HEK293 (cell line): Measurements from ENCODE around the gene COPZ1.

Source experiments
- CTCF ChIA-PET: fragments of 350-600 bp; formaldehyde crosslinking; extraction: SDS; loops from one replicate; lab custom pipeline; 2021; ENCODE audit warnings: antibody characterized with exemption; lab: Yijun Ruan, JAX
- POLR2A ChIA-PET: fragments of 300-600 bp; formaldehyde crosslinking; extraction: SDS; loops from one replicate; lab custom pipeline; 2020; ENCODE audit warnings: antibody characterized with exemption, inconsistent platforms; lab: Yijun Ruan, JAX
- H3K27ac ChIP-seq: fragments of 200-500 bp; sonication (Bioruptor generic); 2 replicates; pipeline ENCODE4 v1.5.1; 2014; ENCODE audit warnings: low read depth, low read length, control low read depth, inconsistent platforms; ENCODE audit errors: extremely low read depth
- H3K36me3 ChIP-seq, 2 experiments: fragments of 200-500 bp in 1 of 2; sonication (Bioruptor generic) in 1 of 2; 1 replicate in 1 of 2; 2 replicates in 1 of 2; pipeline ENCODE4 v1.5.1; 2014 to 2017; ENCODE audit warnings: inconsistent platforms in 2 of 2, low read length in 2 of 2; ENCODE audit not compliant: control insufficient read depth in 2 of 2, insufficient read depth in 1 of 2
- H3K4me1 ChIP-seq: fragments of 200-500 bp; sonication (Bioruptor generic); 2 replicates; pipeline ENCODE4 v1.5.1; 2014; ENCODE audit warnings: mild to moderate bottlenecking, low read length, inconsistent platforms; ENCODE audit not compliant: control insufficient read depth, insufficient read depth
- H3K4me3 ChIP-seq: 2 replicates; pipeline ENCODE4 v1.5.1; 2011; ENCODE audit warnings: low read depth, mild to moderate bottlenecking, control low read depth, low read length, moderate library complexity
- H3K9me3 ChIP-seq: fragments of 200-500 bp; sonication (Bioruptor generic); 2 replicates; pipeline ENCODE4 v1.5.1; 2014; ENCODE audit warnings: low read depth, low read length, inconsistent platforms; ENCODE audit not compliant: control insufficient read depth, insufficient read depth
- FEZF1 ChIP-seq: fragments of 450-650 bp; formaldehyde crosslinking; IDR thresholded peaks from 2 replicates; pipeline ENCODE4 v1.5.1; 2016; ENCODE audit warnings: missing biosample characterization, missing genetic modification characterization
- HOXA7 ChIP-seq: sonication (generic); formaldehyde crosslinking; IDR thresholded peaks from 2 replicates; pipeline ENCODE4 v1.8.1; 2022; ENCODE audit warnings: missing genetic modification reagents, borderline replicate concordance
- INSM2 ChIP-seq: fragments of 450-650 bp; formaldehyde crosslinking; IDR thresholded peaks from 2 replicates; pipeline ENCODE4 v1.5.1; 2016; ENCODE audit warnings: missing biosample characterization, missing genetic modification characterization
- KLF17 ChIP-seq: fragments of 450-650 bp; formaldehyde crosslinking; IDR thresholded peaks from 2 replicates; pipeline ENCODE4 v1.5.1; 2016; ENCODE audit warnings: missing biosample characterization, missing genetic modification characterization
- KLF8 ChIP-seq: fragments of 450-650 bp; formaldehyde crosslinking; IDR thresholded peaks from 2 replicates; pipeline ENCODE4 v1.5.1; 2016; ENCODE audit warnings: missing biosample characterization, missing genetic modification characterization
- PRDM4 ChIP-seq: fragments of 450-650 bp; formaldehyde crosslinking; IDR thresholded peaks from 2 replicates; pipeline ENCODE4 v1.5.1; 2017; ENCODE audit warnings: missing biosample characterization, missing genetic modification characterization
- SCRT1 ChIP-seq: fragments of 450-650 bp; formaldehyde crosslinking; IDR thresholded peaks from 2 replicates; pipeline ENCODE4 v1.5.1; 2016; ENCODE audit warnings: missing biosample characterization, missing genetic modification characterization, borderline replicate concordance
- SCRT2 ChIP-seq: fragments of 450-650 bp; formaldehyde crosslinking; IDR thresholded peaks from 2 replicates; pipeline ENCODE4 v1.5.1; 2016; ENCODE audit warnings: missing biosample characterization, missing genetic modification characterization
- SP2 ChIP-seq: fragments of 450-650 bp; formaldehyde crosslinking; IDR thresholded peaks from 2 replicates; pipeline ENCODE4 v1.5.1; 2016; ENCODE audit warnings: missing biosample characterization, missing genetic modification characterization
- TSHZ1 ChIP-seq: fragments of 450-650 bp; formaldehyde crosslinking; IDR thresholded peaks from 2 replicates; pipeline ENCODE4 v1.5.1; 2016; ENCODE audit warnings: missing biosample characterization, missing genetic modification characterization, borderline replicate concordance
- ZBTB6 ChIP-seq: fragments of 450-650 bp; formaldehyde crosslinking; IDR thresholded peaks from 2 replicates; pipeline ENCODE4 v1.5.1; 2017; ENCODE audit warnings: missing biosample characterization, missing genetic modification characterization
- ZNF133 ChIP-seq: fragments of 450-650 bp; formaldehyde crosslinking; IDR thresholded peaks from 2 replicates; pipeline ENCODE4 v1.5.1; 2016; ENCODE audit warnings: missing biosample characterization, missing genetic modification characterization
- ZNF138 ChIP-seq: fragments of 450-650 bp; formaldehyde crosslinking; IDR thresholded peaks from 2 replicates; pipeline ENCODE4 v1.5.1; 2016; ENCODE audit warnings: missing biosample characterization, missing genetic modification characterization, borderline replicate concordance
- ZNF221 ChIP-seq: fragments of 450-650 bp; formaldehyde crosslinking; IDR thresholded peaks from 2 replicates; pipeline ENCODE4 v1.5.1; 2017; ENCODE audit warnings: missing biosample characterization, missing genetic modification characterization, borderline replicate concordance
- ZNF292 ChIP-seq: fragments of 450-650 bp; formaldehyde crosslinking; IDR thresholded peaks from 2 replicates; pipeline ENCODE4 v1.5.1; 2016; ENCODE audit warnings: low read depth, missing biosample characterization, missing genetic modification characterization, borderline replicate concordance
- ZNF350 ChIP-seq: fragments of 450-650 bp; formaldehyde crosslinking; IDR thresholded peaks from 2 replicates; pipeline ENCODE4 v1.5.0; 2017; ENCODE audit warnings: missing biosample characterization, mild to moderate bottlenecking, missing genetic modification characterization
- ZNF501 ChIP-seq: fragments of 450-650 bp; formaldehyde crosslinking; IDR thresholded peaks from 2 replicates; pipeline ENCODE4 v1.5.1; 2016; ENCODE audit warnings: missing biosample characterization, missing genetic modification characterization
- ZNF510 ChIP-seq: fragments of 450-650 bp; formaldehyde crosslinking; IDR thresholded peaks from 2 replicates; pipeline ENCODE4 v1.5.1; 2018; ENCODE audit warnings: mild to moderate bottlenecking, missing genetic modification characterization, missing biosample characterization; ENCODE audit not compliant: insufficient replicate concordance
- ZNF514 ChIP-seq: fragments of 450-650 bp; formaldehyde crosslinking; IDR thresholded peaks from 2 replicates; pipeline ENCODE4 v1.5.1; 2016; ENCODE audit warnings: missing biosample characterization, missing genetic modification characterization
- ZNF529 ChIP-seq: fragments of 450-650 bp; formaldehyde crosslinking; IDR thresholded peaks from 2 replicates; pipeline ENCODE4 v1.5.1; 2017; ENCODE audit warnings: missing genetic modification characterization, missing biosample characterization; ENCODE audit not compliant: insufficient replicate concordance
- ZNF560 ChIP-seq: fragments of 450-650 bp; formaldehyde crosslinking; IDR thresholded peaks from 2 replicates; pipeline ENCODE4 v1.5.1; 2017; ENCODE audit warnings: missing biosample characterization, missing genetic modification characterization, borderline replicate concordance
- ZNF596 ChIP-seq: fragments of 450-650 bp; IDR thresholded peaks from 2 replicates; pipeline ENCODE4 v1.5.0; 2018; ENCODE audit warnings: missing biosample characterization, mild to moderate bottlenecking, missing genetic modification characterization, moderate library complexity
- ZNF654 ChIP-seq: fragments of 450-650 bp; formaldehyde crosslinking; IDR thresholded peaks from 2 replicates; pipeline ENCODE4 v1.5.1; 2016; ENCODE audit warnings: low read depth, missing biosample characterization, missing genetic modification characterization
- ZNF791 ChIP-seq: fragments of 450-650 bp; formaldehyde crosslinking; IDR thresholded peaks from 2 replicates; pipeline ENCODE4 v1.5.1; 2016; ENCODE audit warnings: missing biosample characterization, missing genetic modification characterization
- ZSCAN23 ChIP-seq: fragments of 450-650 bp; formaldehyde crosslinking; IDR thresholded peaks from 2 replicates; pipeline ENCODE4 v1.5.1; 2016; ENCODE audit warnings: missing biosample characterization, missing genetic modification characterization
- ZSCAN5A ChIP-seq: fragments of 450-650 bp; formaldehyde crosslinking; IDR thresholded peaks from 2 replicates; pipeline ENCODE4 v1.5.1; 2016; ENCODE audit warnings: missing biosample characterization, missing genetic modification characterization
- ZXDB ChIP-seq: fragments of 450-650 bp; formaldehyde crosslinking; IDR thresholded peaks from 2 replicates; pipeline ENCODE4 v1.5.1; 2016; ENCODE audit warnings: missing biosample characterization, missing genetic modification characterization

COPZ1 gene

GRCh38 chr12:54352022-54352531, 27.1 kb downstream of the COPZ1 start:
- Histone ChIP-seq H3K9me3 (no peaks in the 10 kb centered on the region), H3K36me3 (peaks cover 13 to 43% of the 10 kb centered on the region in 2 experiments), H3K4me3 (no peak overlapping the region), H3K4me1 (peaks cover 18% of the 10 kb centered on the region), H3K27ac (peak overlapping the region; percentile 71)
- ChIA-PET CTCF (interaction anchor here (0.5 to 3.0 kb wide), 10 partner anchors 9 to 322 kb away, joined by 3 to 17 read pairs (median 4); no protein-coding TSS in a partner anchor), POLR2A (interaction anchor here (0.8 to 2.0 kb wide), 5 partner anchors 10 to 72 kb away, joined by 3 to 10 read pairs (median 3); partner anchors contain the start of genes CBX5, COPZ1 and HNRNPA1)
- no peak for TF ChIP-seq INSM2
- no peak for TF ChIP-seq HOXA7 (CRISPR knock-in tag)
- TF ChIP-seq ZNF596 = no peak
- peak; percentile 57 for TF ChIP-seq FEZF1 (tag by site-specific recombination)
- TF ChIP-seq KLF17 (tag by site-specific recombination) = no peak
- peak; percentile 46; the same call in 1 of the 2 replicates for TF ChIP-seq KLF8 (tag by site-specific recombination)
- no peak for TF ChIP-seq ZNF221 (tag by site-specific recombination)
- no peak for TF ChIP-seq SCRT1 (tag by site-specific recombination)
- peak; percentile 32 for TF ChIP-seq SP2
- no peak for TF ChIP-seq ZBTB6 (tag by site-specific recombination)
- TF ChIP-seq ZNF529 = no peak
- TF ChIP-seq ZNF514 (tag by site-specific recombination) = no peak
- no peak for TF ChIP-seq SCRT2
- no peak for TF ChIP-seq ZNF654 (tag by site-specific recombination)
- no peak for TF ChIP-seq ZNF350
- TF ChIP-seq ZNF510 (tag by site-specific recombination) = no peak
- no peak for TF ChIP-seq ZSCAN5A
- no peak for TF ChIP-seq ZSCAN23 (tag by site-specific recombination)
- no peak for TF ChIP-seq PRDM4 (tag by site-specific recombination)
- no peak for TF ChIP-seq ZNF560 (tag by site-specific recombination)
- no peak for TF ChIP-seq ZNF501 (tag by site-specific recombination)
- no peak for TF ChIP-seq TSHZ1 (tag by site-specific recombination)
- no peak for TF ChIP-seq ZNF138 (tag by site-specific recombination)
- no peak for TF ChIP-seq ZNF791
- no peak for TF ChIP-seq ZNF133 (tag by site-specific recombination)
- no peak for TF ChIP-seq ZNF292 (tag by site-specific recombination)
- TF ChIP-seq ZXDB = peak; percentile 78; the same call in 1 of the 2 replicates
